Endothelial cell of hepatic sinusoid (primary cell): ENCODE measurements around the gene LIPK.
"Not testable (repeated sequence)": the region's sequence is repeated elsewhere in the genome, so short reads cannot be mapped to it uniquely, and the experiment has no call there.

Experiments used
- in situ Hi-C: cut with HindIII; loops from 2 replicates; pipeline ENCODE4 v1.10.0; 2017; ENCODE audit warnings: low sequenced_read_pairs

Gene LIPK, protein sequence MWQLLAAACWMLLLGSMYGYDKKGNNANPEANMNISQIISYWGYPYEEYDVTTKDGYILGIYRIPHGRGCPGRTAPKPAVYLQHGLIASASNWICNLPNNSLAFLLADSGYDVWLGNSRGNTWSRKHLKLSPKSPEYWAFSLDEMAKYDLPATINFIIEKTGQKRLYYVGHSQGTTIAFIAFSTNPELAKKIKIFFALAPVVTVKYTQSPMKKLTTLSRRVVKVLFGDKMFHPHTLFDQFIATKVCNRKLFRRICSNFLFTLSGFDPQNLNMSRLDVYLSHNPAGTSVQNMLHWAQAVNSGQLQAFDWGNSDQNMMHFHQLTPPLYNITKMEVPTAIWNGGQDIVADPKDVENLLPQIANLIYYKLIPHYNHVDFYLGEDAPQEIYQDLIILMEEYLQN

DNA sequence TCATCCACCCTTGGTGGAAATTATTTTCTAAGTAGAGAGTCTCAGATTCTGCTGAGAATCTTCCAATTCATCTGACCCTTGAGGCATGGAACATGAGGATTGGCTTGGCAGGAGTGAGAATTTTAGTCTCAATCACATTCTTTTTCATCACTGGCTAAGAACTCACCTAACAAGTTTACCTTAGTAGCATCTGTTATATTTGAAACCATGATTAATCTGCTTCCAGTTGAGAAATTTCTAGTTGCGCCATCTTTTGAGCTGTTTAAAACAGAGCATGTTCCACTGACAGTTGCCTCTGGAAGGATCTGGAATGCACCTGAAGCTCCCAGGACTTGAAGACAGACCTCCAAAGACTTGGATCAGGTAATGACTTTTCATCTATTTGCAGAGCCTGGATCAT lies at the start of gene LIPK:
TSS of gene LIPK (plus strand) at position 292 of the 400 bp plus-strand sequence. CDS start 18,295 bp downstream, outside the sequence.
- in situ Hi-C loops: no loop called here

DNA sequence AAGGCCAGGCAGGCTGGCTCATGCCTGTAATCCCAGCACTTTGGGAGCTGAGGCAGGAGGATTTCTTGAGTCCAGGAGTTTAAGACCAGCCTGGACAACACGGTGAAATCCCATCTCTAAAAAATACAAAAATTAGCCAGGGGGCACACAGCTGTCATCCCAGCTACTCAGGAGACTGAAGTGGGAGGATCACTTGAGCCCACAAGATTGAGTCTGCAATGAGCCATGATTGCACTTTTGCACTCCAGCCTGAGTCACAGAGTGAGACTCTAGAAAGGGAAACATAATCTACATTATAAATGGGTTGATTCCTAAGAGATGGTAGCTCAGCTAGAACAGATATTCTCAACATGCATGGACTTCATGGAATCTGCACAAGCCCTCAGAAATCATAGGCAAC lies 48.1 kb upstream of the LIPK start:
- in situ Hi-C loops: no loop called here

DNA sequence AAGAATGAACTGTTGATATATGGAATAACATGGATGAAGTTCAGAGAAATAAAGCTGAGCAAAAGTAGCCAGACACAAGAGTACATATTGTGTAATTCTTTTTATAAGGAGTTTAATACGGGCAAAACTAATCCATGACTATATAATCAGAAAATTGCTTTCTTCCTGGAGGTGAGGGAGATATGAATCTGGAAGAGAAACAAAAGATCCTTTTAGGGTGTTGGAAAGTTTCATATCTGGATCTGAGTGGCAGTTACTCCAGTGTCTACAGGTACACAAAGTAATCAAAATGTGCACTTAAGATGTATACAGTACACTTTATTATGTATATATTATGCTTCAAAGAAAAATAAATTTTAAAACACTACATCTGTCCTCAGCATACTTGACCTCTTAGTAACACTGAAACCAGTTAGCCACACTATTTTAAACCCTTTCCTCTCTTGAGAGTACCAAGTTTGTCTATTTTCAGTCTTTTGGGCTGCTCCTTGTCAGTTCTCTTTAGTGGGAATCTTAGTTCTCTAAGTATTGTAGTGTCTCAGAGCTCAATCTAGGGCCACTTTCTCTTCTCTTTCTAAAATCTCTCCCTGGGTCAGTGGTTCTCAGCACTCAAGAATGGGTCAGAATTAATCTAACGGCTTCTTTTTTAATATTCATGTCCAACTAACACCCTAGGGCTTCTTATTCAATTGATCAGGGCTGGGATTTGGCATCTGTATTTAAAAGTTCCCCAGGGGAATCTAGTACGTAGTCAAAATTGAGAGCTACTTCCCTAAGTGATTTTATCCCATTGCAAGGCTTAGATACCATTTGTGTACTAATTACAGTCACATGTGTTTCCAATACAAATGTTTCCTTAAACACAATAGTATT lies 46.1 kb upstream of the LIPK start:
- in situ Hi-C loops: no loop called here

DNA sequence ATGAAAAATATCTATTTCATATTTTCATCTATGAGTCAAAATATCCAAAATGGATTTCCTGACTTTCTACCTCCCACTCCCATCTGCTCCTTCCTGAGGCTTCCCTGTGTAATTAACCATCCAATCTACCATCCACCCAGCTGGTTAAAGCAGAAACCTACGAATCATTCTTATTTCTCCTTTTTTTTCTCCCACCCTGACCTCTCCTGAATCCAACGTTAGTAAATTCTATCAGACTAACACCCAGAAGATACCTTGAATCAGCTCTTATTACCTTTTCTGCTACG lies 45.5 kb upstream of the LIPK start:
- in situ Hi-C loops: no loop called here

DNA sequence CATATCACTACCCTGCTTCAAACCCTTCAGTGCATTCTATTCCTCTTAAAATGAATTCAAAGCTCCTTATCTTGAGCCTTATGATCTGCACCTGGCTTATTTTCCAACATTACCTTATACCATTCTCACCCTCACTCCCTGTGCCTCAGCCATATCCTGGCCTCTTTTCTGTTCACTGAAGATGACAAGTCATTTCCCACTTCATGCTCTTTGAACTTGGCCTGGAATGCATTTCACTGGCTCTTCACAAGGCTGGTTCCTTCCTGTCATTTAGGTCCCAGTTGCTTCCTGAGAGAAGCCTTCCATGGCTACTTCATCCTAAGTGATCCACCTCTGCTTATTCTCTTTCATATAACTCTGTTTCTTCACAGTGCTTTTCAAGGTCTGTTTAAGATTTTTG lies 45.0 kb upstream of the LIPK start:
- in situ Hi-C loops: no loop called here

DNA sequence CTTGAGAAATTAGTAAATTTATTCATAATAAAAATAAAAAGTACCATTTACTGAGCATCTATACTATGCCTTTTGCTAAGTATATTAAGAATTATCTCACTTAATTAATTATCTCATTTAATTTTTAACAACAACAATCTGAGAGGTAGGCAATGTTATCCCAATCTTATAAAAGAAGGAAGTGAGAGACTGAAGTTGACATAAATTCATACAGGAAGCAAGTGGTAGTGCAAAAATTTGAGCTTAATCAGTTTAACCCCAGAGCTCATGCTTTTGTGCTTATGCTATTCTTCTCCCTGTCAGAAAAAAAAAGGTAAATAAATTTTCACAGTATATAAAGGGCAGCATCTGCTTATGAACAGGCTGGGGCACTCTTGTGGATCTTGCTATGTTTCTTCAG lies 44.5 kb upstream of the LIPK start:
- in situ Hi-C loops: no loop called here

DNA sequence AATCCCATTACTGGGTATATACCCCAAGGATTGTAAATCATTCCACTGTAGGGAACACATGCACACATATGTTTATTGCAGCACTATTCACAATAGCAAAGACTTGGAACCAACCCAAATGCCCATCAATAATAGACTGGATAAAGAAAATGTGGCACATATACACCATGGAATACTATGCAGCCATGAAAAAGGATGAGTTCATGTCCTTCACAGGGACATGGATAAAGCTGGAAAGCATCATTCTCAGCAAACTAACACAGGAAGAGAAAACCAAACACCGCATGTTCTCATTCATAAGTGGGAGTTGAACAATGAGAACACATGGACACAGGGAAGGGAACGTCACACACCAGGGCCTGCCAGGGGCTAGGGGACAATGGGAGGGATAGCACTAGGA lies 42.9 kb upstream of the LIPK start:
- in situ Hi-C loops: not testable (repeated sequence)

DNA sequence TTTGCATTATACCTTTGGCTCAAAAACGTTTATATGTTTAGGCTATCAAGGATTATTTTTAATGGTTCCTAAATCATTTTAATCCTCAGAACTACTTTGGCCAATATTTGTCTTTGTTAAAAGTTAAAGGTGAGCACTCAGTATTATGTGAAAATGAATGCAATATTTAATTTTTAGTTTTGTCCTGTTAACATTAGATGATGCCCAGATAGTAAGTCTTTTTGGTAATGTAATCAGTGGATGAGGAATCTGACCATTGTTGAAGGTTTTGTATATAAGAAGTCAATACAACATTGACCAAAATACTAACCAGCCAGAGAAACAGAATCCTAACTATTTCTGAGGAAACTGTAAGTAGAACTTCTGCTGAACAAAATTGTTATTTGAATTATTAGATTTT lies 41.9 kb upstream of the LIPK start, which contains the start of gene LIPF:
TSS of gene LIPF (plus strand) at position 301 of the 400 bp plus-strand sequence. CDS start 2,856 bp downstream, outside the sequence.
- in situ Hi-C loops: no loop called here

DNA sequence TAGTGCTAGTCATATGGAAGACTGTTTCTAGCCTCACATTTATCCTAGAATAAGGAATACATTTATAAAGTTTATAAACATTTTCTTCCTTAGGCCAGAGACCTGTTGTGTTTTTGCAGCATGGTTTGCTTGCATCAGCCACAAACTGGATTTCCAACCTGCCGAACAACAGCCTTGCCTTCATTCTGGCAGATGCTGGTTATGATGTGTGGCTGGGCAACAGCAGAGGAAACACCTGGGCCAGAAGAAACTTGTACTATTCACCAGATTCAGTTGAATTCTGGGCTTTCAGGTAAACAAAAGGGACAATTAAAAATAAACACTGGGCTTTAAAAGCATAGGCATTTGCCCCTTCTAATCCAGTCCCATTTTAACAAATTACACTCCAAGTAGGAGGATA lies 37.6 kb upstream of the LIPK start:
- in situ Hi-C loops: no loop called here

DNA sequence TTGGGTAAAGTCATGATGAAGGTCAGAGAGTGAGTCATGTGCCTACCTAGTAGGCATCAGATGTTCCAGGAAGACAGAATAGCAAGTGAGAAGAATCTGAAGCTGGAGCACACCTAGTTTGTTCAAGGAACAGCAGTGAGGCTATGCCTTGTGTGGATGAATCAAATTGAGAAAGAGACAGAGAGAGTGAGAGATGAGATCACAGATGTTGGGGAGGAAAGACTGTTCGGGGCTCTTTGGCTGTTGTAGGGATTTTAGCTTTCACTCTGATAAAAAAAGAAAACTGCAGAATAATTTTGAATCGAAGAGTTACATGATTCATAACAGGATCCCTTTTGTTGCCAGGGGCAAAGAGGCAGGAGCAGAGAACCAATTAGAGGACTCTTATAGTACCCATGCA lies 35.6 kb upstream of the LIPK start:
- in situ Hi-C loops: no loop called here

DNA sequence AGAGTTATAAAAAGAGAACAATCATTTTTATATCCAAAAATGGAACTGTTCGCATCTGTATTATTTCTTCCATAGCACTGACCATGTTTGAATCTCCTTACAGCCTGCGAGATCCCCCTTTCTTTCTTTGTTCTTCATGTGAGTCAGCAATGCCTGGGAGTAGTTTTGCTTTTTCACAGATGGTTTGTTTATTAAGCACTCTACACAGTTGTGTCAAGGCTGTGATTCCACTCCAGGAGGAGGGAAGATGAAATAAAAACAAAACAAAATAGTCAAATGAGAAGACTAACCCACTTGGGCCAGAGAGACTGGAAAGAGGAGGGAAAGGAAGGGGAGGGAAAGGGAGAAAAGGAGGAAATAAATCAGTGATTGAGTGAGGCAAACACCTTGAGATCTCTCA lies 34.0 kb upstream of the LIPK start:
- in situ Hi-C loops: no loop called here

DNA sequence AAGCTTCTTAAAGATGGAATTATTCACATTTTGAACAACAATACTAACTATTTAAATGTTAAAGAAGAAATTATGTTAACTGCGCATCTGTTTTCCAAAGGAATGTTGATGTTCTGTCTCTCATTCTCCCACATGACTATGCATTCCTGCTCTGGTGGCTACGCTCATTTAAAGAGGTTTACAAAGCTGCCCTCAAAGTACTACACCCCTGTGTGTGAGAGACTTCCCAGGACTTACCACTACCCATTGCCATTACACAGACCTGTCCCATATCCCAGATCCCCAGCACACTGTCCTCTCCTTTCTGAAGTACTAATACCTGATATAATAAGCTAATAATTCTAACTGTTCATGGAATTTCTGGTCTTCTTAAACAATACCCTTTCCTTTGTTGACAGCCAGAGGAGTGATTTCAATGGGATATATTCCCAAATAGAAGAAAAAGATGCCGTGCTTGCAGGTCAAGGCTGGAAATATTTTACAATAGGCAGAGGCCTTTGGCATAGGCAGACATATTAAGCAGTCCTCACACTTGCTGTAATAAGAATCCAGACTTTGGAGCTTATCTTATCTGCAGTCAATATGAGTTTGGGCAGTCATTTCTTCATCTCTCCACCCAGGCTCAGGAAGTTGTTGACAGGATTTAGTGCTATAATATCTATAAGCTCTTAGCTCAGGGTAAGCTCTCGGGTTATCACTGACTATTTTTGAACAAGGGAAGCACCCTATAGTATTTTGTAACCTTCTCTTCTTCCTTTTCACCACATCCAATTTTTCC lies 29.6 kb upstream of the LIPK start:
- in situ Hi-C loops: no loop called here

DNA sequence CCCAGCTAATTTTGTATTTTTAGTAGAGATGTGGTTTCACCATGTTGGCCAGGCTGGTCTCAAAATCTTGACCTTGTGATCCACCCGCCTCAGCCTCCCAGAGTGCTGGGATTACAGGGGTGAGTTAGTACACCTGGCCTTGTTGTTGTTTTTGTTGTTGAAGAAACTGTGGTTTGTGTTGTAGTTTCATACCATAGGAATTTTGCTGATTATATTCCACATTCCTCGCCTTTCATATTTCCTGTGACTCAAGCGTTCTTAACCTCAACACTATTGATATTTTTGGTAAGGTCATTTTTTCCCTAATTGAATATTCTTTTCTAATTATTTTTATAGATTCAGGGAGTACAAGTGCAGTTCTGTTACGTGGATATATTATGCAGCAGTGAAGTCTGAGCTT lies 25.1 kb upstream of the LIPK start:
- in situ Hi-C loops: loop anchor here (5.0 kb wide), 1 partner anchor 99 kb away; the partner anchor contains the start of gene RNLS

DNA sequence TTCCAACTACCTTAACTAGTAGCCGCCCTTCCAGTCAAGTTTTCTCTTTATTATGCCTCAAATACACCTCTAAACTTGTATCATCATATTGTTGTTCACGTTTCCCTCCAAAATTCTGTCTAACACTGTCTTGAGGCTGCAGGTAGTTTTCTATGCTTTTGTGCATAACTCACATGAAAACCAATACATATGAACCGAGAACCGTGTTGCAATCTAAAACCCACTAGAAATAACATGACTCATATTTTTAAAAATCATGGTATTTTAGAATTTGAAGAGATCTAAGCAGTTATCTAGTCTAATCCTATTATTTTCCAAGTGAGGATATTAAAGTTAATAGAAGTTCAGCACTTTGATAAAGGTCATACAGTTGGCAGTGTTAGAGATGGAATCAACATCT lies 23.6 kb upstream of the LIPK start:
- in situ Hi-C loops: loop anchor here (5.0 kb wide), 1 partner anchor 100 kb away; the partner anchor contains the start of gene RNLS

DNA sequence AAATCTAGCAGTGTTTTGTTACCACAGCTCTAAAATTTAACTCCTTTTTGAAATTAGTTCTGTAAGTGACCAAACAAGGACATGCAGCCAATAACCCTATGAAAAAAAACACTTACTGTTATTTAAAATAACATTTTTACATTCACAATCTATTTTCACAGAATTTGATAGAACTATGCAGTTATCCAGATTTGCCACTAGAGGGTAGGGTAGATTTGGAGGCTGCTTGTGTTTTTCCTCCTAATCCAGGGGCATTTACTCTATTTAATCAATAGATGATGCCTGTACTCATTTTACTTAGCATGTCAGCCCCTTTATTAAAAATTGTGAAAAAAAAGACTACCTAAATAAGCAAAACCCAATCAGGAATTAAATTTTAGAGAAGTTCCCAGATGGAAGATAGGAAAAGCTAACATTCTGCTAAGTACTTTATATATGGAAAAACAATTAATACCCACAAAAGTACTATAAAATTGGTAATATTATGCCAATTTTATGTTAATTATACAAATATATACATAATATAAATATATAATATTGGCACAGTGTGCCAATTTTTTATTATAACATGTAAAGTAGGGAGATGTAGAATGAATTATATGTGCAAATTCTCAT lies 18.1 kb upstream of the LIPK start:
- in situ Hi-C loops: no loop called here

DNA sequence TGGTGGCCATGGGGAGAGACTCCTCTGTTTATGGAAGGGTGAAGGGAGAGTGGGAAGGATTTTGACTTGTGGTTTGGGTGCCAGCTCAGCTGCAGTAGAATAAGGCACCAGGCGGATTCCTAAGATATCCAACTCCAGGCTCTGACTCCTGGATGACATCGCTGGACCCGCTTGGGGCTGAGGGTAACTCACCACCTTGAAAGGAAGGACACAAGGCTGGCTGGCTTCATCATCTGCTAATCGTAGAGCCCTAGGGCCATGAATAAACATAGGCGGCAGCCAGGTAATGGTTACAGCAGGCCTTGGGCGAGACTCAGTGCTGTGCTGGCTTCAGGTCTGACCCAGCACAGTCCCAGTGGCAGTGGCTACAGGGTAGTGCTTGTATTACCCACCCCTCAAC lies 16.7 kb upstream of the LIPK start:
- in situ Hi-C loops: no loop called here

DNA sequence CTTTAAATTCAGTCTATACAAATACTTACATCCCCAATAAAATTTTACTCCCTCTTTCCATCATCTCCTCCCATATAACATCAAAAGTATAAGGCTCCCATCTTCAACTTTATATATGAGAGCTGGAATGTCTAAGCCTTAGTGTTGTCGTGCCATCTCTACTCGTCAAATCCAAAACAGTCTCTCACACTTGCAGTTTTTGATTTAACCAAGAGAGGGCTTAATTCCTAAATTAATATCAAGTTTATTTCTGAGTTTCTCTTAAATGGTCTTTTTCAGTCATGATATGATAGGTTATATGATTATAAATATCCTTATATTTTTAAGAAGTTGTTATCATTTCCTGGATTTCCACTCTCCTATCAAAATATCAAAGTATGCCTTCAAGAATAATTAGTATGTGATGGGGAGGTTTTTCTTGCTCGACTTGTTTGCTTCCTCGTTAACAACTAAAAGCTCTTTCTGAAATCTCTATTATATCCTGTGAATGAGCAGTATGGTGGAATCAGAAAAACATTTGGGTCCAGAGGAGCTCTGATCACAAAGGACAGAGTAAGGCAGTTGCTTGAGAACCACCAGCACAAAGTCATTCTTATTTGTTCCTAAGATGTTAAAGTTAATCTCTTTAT lies 12.5 kb upstream of the LIPK start:
- in situ Hi-C loops: no loop called here

DNA sequence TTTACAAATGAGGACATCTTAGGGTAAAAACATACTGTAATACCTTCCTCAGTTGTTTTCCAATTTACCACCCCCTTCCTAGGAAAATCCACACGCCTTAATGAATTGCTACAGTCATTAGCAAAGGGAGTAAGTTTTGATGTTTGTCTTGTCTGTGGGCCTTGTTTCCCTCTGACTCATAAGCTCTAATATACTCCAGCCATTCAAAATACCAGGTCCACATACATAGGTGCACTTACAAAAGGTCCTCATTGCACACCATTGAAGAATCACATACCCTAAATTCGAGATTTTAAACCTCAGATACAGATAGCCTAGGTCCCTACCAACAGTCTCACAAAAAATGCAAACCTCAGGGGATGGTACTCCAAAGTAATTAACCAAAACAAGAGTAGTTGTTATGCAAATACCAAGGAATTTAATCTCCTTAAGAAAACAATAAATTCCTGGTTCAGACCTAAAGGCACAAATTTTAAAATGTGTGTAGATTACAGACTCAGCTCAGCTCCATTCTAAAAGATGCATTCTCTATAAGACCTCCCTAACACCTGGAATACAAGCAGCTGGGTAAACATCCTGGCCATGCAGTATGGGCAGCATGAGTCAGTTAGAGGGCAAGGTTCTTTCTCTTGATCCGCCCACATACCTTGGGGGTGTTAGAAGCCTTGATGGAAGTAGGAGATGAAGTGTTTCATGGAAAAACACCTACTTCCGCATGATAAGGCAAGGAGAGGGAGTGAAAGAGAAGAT lies 3.0 kb upstream of the LIPK start:
- in situ Hi-C loops: no loop called here

DNA sequence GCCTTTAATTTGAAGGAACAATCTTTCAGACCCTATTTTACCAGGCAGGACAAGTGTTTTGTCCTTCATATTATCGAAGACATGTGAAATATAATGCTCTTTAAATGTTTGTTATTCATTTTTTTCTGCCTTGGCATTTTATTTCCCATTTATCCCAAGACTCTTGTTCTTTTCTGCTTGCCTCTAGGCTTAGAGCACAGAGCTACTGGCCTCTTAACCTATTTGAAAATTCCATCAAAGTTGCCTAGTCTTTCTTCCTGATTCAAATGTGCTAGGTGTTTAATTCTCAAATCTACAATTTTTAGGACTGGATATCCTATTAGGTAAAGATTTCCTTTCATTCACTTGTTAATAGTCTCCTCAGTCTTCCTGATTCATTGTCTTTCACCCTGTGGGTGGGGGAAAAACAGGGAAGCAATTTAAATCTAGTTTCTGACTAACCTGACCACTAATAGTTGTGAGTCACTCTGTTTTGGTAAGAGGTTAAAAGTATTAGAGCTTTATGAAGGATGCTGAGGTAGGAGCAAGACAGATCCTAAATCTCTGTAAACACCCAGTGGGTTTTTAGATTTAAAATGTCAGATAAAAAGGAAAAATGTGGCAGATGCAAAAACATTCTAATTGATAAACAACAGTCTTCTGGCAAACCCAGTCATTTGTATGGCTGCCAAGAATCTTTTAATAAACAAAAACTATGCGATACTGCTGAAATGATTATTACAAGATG lies 1.5 kb downstream of the LIPK start:
- in situ Hi-C loops: no loop called here
